Natural killer cell (primary cell): Measurements from ENCODE around the gene SYCE1. TPM values are rescaled to one million over a fixed set of nuclear protein-coding genes. Genes with fewer than 3 reads are reported as not detected.
A peak's percentile ranks its signal among the peaks of the same experiment; 100 is the strongest.

Experiments
- ATAC-seq, 3 donors: fragments of 150-1000 bp in 2 of 3; fragments of 200-7000 bp in 1 of 3; cut with Tn5 transposase; 1 replicate in 1 of 3; 2 replicates in 2 of 3; pipeline ENCODE4 v1.10.0; 2021; ENCODE audit warnings: mild to moderate bottlenecking in 2 of 3, moderate library complexity in 2 of 3
- DNase-seq, 2 donors: peaks; one replicate each; pipeline versions ENCODE4 v3.0.0 to v3.0.0-alpha.2; 2013 to 2021; ENCODE audit warnings: mixed read lengths in 1 of 2
- H3K27ac ChIP-seq: one replicate; pipeline ENCODE4 v1.5.1; 2013; ENCODE audit warnings: mild to moderate bottlenecking, low read length
- H3K27me3 ChIP-seq: one replicate; pipeline ENCODE4 v1.6.1; 2013; ENCODE audit warnings: low read length; ENCODE audit not compliant: control insufficient read depth, insufficient read depth
- H3K36me3 ChIP-seq: one replicate; pipeline ENCODE4 v1.6.1; 2013; ENCODE audit warnings: low read length; ENCODE audit not compliant: control insufficient read depth, insufficient read depth
- H3K4me1 ChIP-seq: one replicate; pipeline ENCODE4 v1.6.1; 2013; ENCODE audit warnings: low read length; ENCODE audit not compliant: control insufficient read depth, insufficient read depth
- H3K4me3 ChIP-seq: one replicate; pipeline ENCODE4 v1.5.1; 2013; ENCODE audit warnings: low read length
- H3K9me3 ChIP-seq: one replicate; pipeline ENCODE4 v1.6.1; 2013; ENCODE audit warnings: low read length; ENCODE audit not compliant: control insufficient read depth, insufficient read depth
- H3K27ac Mint-ChIP-seq, 2 donors: one replicate each; pipeline ENCODE4 v1.8.0; 2022; ENCODE audit warnings: mild to moderate bottlenecking in 2 of 2, mixed read lengths in 2 of 2, moderate library complexity in 1 of 2
- H3K27me3 Mint-ChIP-seq, 2 donors: one replicate each; pipeline ENCODE4 v1.8.0; 2022; ENCODE audit warnings: low read depth in 2 of 2, mixed read lengths in 2 of 2
- H3K36me3 Mint-ChIP-seq: one replicate; pipeline ENCODE4 v1.8.0; 2022; ENCODE audit warnings: mixed read lengths
- H3K4me1 Mint-ChIP-seq, 2 donors: one replicate each; pipeline ENCODE4 v1.8.0; 2022; ENCODE audit warnings: mixed read lengths in 2 of 2
- H3K4me3 Mint-ChIP-seq: one replicate; pipeline ENCODE4 v1.8.0; 2022; ENCODE audit warnings: mild to moderate bottlenecking, moderate library complexity, mixed read lengths
- H3K9me3 Mint-ChIP-seq, 2 donors: one replicate each; pipeline ENCODE4 v1.8.0; 2022; ENCODE audit warnings: mixed read lengths in 2 of 2
- CTCF ChIP-seq: fragments of 200-600 bp; IDR thresholded peaks from one replicate; pipeline ENCODE4 v1.8.0; 2022; ENCODE audit warnings: antibody characterized with exemption
- WGBS: methylation state at CpG from one replicate; pipeline ENCODE4 v1.1.7; 2013; ENCODE audit warnings: missing lambda C conversion rate; ENCODE audit not compliant: insufficient coverage; 5-methylcytosine and 5-hydroxymethylcytosine counted together
- intact Hi-C: fragments of 100-400 bp; cut with micrococcal nuclease; formaldehyde crosslinking; loops from one replicate; pipeline ENCODE4 v1.14.2; 2022
- total RNA-seq, 4 donors: library from RNA; stranded (reverse); fragments of 120-200 nt in 1 of 4; gene quantifications; one replicate each; pipeline versions ENCODE4 v1.2.3 to v1.2.4, GENCODE V29; 2013 to 2022

Gene SYCE1
- total RNA-seq, 3 donors from 2014 or later (not counting 1 experiment from before 2014, with no cell fraction given) = 0.82 TPM; not detected in 2

- Histone ChIP-seq H3K4me3 (peak overlapping the region; percentile 27), H3K27ac (no peak overlapping the region), H3K27me3 (peaks cover 6% of the 10 kb centered on the region), H3K4me1 (peaks cover 30% of the 10 kb centered on the region), H3K9me3 (no peaks in the 10 kb centered on the region), H3K36me3 (no peaks in the 10 kb centered on the region)
- H3K27me3 Mint-ChIP-seq = peaks cover 37 to 56% of the 10 kb centered on the region in 2 donors
- 2% methylated on average over 35 of the region's 37 CpGs for WGBS
- H3K4me3 Mint-ChIP-seq = peak overlapping the region; percentile 76
- H3K36me3 Mint-ChIP-seq = no peaks in the 10 kb centered on the region
- no peaks in the 10 kb centered on the region for H3K9me3 Mint-ChIP-seq
- ATAC-seq (no peak), DNase-seq (no peak)
- no peak for TF ChIP-seq CTCF
- intact Hi-C loops = no loop called here
- H3K27ac Mint-ChIP-seq = no peak overlapping the region
- peaks cover 17 to 25% of the 10 kb centered on the region in 2 donors for H3K4me1 Mint-ChIP-seq
Measured at GRCh38 chr10:133528845-133529575, 36.4 kb downstream of the SYCE1 start.

GRCh38 chr10:133528296-133528844 is 37.0 kb downstream of the SYCE1 start:
- ATAC-seq (no peak), DNase-seq (no peak)
- Mint-ChIP-seq H3K27me3 (peaks cover 37 to 60% of the 10 kb centered on the region in 2 donors), H3K27ac (no peak overlapping the region), H3K36me3 (peaks cover 5% of the 10 kb centered on the region), H3K4me3 (peak overlapping the region; percentile 25), H3K9me3 (peaks cover 0 to 3% of the 10 kb centered on the region in 2 donors), H3K4me1 (peaks cover 17 to 25% of the 10 kb centered on the region in 2 donors)
- peaks cover 30% of the 10 kb centered on the region for H3K4me1 ChIP-seq
- H3K9me3 ChIP-seq = peaks cover 5% of the 10 kb centered on the region
- H3K36me3 ChIP-seq = no peaks in the 10 kb centered on the region
- WGBS = 3% methylated on average over 50 of the region's 50 CpGs
- H3K27ac ChIP-seq = no peak overlapping the region
- no peak for TF ChIP-seq CTCF
- intact Hi-C loops = no loop called here
- H3K27me3 ChIP-seq = peaks cover 6% of the 10 kb centered on the region
- peak overlapping the region; percentile 27 for H3K4me3 ChIP-seq

- Histone ChIP-seq H3K4me3 (no peak overlapping the region), H3K4me1 (peaks cover 30% of the 10 kb centered on the region), H3K27ac (no peak overlapping the region), H3K36me3 (no peaks in the 10 kb centered on the region), H3K9me3 (peaks cover 5% of the 10 kb centered on the region), H3K27me3 (peaks cover 6% of the 10 kb centered on the region)
- Mint-ChIP-seq H3K4me1 (peaks cover 17 to 25% of the 10 kb centered on the region in 2 donors), H3K27ac (no peak overlapping the region), H3K9me3 (peaks cover 0 to 7% of the 10 kb centered on the region in 2 donors), H3K4me3 (no peak overlapping the region), H3K36me3 (peaks cover 10% of the 10 kb centered on the region), H3K27me3 (peaks cover 37 to 65% of the 10 kb centered on the region in 2 donors)
- no peak for ATAC-seq
- no peak for TF ChIP-seq CTCF
- 15% methylated on average over 51 of the region's 51 CpGs for WGBS
- intact Hi-C loops = no loop called here
- no peak for DNase-seq
Measured at GRCh38 chr10:133527771-133528271, 37.6 kb downstream of the SYCE1 start.
